Right forelimb (tissue), 1 donor: ENCODE measurements around the gene TRIM40.
"Not testable (repeated sequence)": the region's sequence is repeated elsewhere in the genome, so short reads cannot be mapped to it uniquely, and the experiment has no call there.

ENCODE experiments used
- DNase-seq: peaks from one replicate; pipeline ENCODE4 v3.0.0-alpha.2; 2018

The TRIM40 gene

GRCh38 chr6:30113841-30114240, 22.1 kb upstream of the TRIM40 start:
- no peak for DNase-seq

GRCh38 chr6:30116724-30117123, 19.2 kb upstream of the TRIM40 start:
- no peak for DNase-seq

- DNase-seq: not testable (repeated sequence)
Observed at GRCh38 chr6:30118691-30119090, 17.2 kb upstream of the TRIM40 start.

GRCh38 chr6:30121446-30122366, 14.2 kb upstream of the TRIM40 start:
- no peak for DNase-seq

- DNase-seq: no peak
Observed at GRCh38 chr6:30122515-30122914, 13.4 kb upstream of the TRIM40 start.

GRCh38 chr6:30127238-30128093, 8.5 kb upstream of the TRIM40 start:
- DNase-seq: no peak

GRCh38 chr6:30129265-30130178, 6.4 kb upstream of the TRIM40 start:
- DNase-seq: no peak

- DNase-seq: no peak
Observed at GRCh38 chr6:30130179-30130679, 5.7 kb upstream of the TRIM40 start.

GRCh38 chr6:30130887-30131862, 4.8 kb upstream of the TRIM40 start:
- DNase-seq: peak; percentile 59

- no peak for DNase-seq
Observed at GRCh38 chr6:30131947-30132497, 3.9 kb upstream of the TRIM40 start.

GRCh38 chr6:30135147-30135546, 793 bp upstream of the TRIM40 start:
- no peak for DNase-seq

- DNase-seq: no peak
Observed at GRCh38 chr6:30136570-30137286, 788 bp downstream of the TRIM40 start.

GRCh38 chr6:30140240-30140639, 4.3 kb downstream of the TRIM40 start:
- not testable (repeated sequence) for DNase-seq

GRCh38 chr6:30142665-30143064, 6.7 kb downstream of the TRIM40 start:
- DNase-seq: no peak

- DNase-seq: no peak
Observed at GRCh38 chr6:30143780-30144179, 7.8 kb downstream of the TRIM40 start.

- DNase-seq: no peak
Observed at GRCh38 chr6:30144811-30145210, 8.9 kb downstream of the TRIM40 start.

GRCh38 chr6:30145818-30146217, 9.9 kb downstream of the TRIM40 start:
- no peak for DNase-seq

GRCh38 chr6:30147096-30147495, 11.2 kb downstream of the TRIM40 start:
- no peak for DNase-seq

- no peak for DNase-seq
Observed at GRCh38 chr6:30149234-30149633, 13.3 kb downstream of the TRIM40 start.
